Activated CD8-positive, alpha-beta T cell treated with anti-CD3 and anti-CD28 coated beads for 36 hours (primary cell): ENCODE measurements around the gene ASGR1. TPM values are rescaled to one million over a fixed set of nuclear protein-coding genes. Genes with fewer than 3 reads are reported as not detected.
A peak's percentile ranks its signal among the peaks of the same experiment; 100 is the strongest.
"Not testable (repeated sequence)": the region's sequence is repeated elsewhere in the genome, so short reads cannot be mapped to it uniquely, and the experiment has no call there.

Experiments used
- ATAC-seq: fragments of 200-7000 bp; cut with Tn5 transposase; one replicate; pipeline ENCODE4 v1.10.0; 2021; ENCODE audit warnings: mild to moderate bottlenecking, moderate library complexity
- CTCF ChIA-PET: fragments of 350-600 bp; sonication (Branson Sonifier 250); formaldehyde crosslinking; loops from one replicate; lab custom pipeline; 2021; ENCODE audit warnings: antibody characterized with exemption; lab: Charles Lee
- POLR2A ChIA-PET: fragments of 350-600 bp; sonication (Branson Sonifier 250); formaldehyde crosslinking; loops from one replicate; lab custom pipeline; 2021; ENCODE audit warnings: antibody characterized with exemption; lab: Charles Lee
- DNase-seq: peaks from one replicate; pipeline ENCODE4 v3.0.0-alpha.2; 2020
- H3K27ac Mint-ChIP-seq: one replicate; pipeline ENCODE4 v1.8.0; 2021; ENCODE audit warnings: mild to moderate bottlenecking, mixed read lengths
- H3K27me3 Mint-ChIP-seq: one replicate; pipeline ENCODE4 v1.8.0; 2021; ENCODE audit warnings: mixed read lengths
- H3K36me3 Mint-ChIP-seq: one replicate; pipeline ENCODE4 v1.8.0; 2021; ENCODE audit warnings: low read depth, mixed read lengths
- H3K4me1 Mint-ChIP-seq: one replicate; pipeline ENCODE4 v1.8.0; 2021; ENCODE audit warnings: low read depth, mixed read lengths
- H3K4me3 Mint-ChIP-seq: one replicate; pipeline ENCODE4 v1.8.0; 2021; ENCODE audit warnings: mild to moderate bottlenecking, moderate library complexity, mixed read lengths
- H3K9me3 Mint-ChIP-seq: one replicate; pipeline ENCODE4 v1.8.0; 2021; ENCODE audit warnings: mixed read lengths
- intact Hi-C: fragments of 100-400 bp; cut with micrococcal nuclease; formaldehyde crosslinking; loops from one replicate; pipeline ENCODE4 v1.10.0; 2022
- total RNA-seq, 2 experiments: library from RNA; stranded (reverse); gene quantifications; one replicate each; pipeline ENCODE4 v1.2.3, GENCODE V29; 2021
- TF ChIP-seq, protein P1 (sequence below): fragments of 200-600 bp; IDR thresholded peaks from one replicate; pipeline ENCODE4 v1.8.0; 2022; ENCODE audit warnings: antibody characterized with exemption, mild to moderate bottlenecking

ASGR1 gene
- total RNA-seq, 2 experiments from 2014 or later, result 2.6 to 3.9 TPM

DNA sequence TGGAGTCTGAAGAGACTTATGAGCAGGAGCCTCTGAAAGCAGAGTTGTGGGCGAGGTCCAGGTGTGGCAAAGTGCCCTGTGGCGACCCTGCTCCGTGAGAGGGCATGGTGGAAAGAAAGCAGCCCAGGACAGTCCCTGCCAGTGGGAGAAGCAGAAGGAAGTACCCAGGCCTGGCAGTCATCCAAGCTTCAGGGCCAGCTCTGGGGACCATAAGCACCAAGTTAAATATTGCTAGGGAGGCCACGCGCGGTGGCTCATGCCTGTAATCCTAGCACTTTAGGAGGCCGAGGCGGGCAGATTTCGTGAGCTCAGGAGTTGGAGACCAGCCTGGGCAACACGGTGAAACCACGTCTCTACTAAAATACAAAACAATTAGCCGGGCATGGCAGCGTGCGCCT is 4.9 kb upstream of the ASGR1 start:
- intact Hi-C loops, result no loop called here
- ChIA-PET CTCF (interaction anchor here (1.0 kb wide), 2 partner anchors 48 to 136 kb away, joined by 3 to 4 read pairs; no protein-coding TSS in a partner anchor), POLR2A (no interaction called here)
- Mint-ChIP-seq H3K4me1 (no peaks in the 10 kb centered on the region), H3K27ac (no peak overlapping the region), H3K9me3 (no peaks in the 10 kb centered on the region), H3K27me3 (no peaks in the 10 kb centered on the region), H3K36me3 (no peaks in the 10 kb centered on the region), H3K4me3 (no peak overlapping the region)
- ATAC-seq, result no peak
- no peak for DNase-seq
- TF ChIP-seq, protein P1, sequence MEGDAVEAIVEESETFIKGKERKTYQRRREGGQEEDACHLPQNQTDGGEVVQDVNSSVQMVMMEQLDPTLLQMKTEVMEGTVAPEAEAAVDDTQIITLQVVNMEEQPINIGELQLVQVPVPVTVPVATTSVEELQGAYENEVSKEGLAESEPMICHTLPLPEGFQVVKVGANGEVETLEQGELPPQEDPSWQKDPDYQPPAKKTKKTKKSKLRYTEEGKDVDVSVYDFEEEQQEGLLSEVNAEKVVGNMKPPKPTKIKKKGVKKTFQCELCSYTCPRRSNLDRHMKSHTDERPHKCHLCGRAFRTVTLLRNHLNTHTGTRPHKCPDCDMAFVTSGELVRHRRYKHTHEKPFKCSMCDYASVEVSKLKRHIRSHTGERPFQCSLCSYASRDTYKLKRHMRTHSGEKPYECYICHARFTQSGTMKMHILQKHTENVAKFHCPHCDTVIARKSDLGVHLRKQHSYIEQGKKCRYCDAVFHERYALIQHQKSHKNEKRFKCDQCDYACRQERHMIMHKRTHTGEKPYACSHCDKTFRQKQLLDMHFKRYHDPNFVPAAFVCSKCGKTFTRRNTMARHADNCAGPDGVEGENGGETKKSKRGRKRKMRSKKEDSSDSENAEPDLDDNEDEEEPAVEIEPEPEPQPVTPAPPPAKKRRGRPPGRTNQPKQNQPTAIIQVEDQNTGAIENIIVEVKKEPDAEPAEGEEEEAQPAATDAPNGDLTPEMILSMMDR, result no peak

DNA sequence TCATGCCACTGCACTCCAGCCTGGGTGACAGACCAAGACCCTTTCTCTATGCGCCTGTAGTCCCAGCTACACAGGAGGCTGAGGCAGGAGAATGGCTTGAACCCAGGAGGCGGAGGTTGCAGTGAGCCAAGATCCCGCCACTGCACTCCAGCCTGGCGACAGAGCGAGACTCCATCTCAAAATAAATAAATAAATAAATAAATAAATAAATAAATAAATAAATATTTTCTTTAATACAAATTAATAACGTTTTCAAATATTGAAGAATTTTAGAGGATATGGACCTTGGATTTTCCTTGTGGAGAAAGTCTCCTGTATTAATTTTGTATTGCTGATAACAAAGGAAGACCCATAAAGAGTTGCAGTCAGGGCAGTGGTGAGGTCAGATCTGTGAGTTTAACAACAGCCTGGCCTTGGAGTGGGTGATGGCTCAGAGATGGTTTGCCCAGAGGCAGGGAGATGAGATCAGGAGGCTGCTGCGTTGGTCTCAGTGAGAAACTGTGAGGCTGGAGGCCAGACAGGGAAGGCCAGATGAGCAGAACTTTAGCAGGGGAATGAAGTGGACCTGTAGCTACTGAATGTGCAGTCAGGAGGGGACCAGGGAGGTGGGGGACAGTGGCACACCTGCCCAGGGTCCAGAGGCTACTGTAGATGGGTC is 4.4 kb upstream of the ASGR1 start:
- TF ChIP-seq, protein P1, result no peak
- intact Hi-C loops, result no loop called here
- Mint-ChIP-seq H3K27ac (no peak overlapping the region), H3K9me3 (no peaks in the 10 kb centered on the region), H3K4me3 (no peak overlapping the region), H3K4me1 (no peaks in the 10 kb centered on the region), H3K36me3 (no peaks in the 10 kb centered on the region), H3K27me3 (no peaks in the 10 kb centered on the region)
- ChIA-PET POLR2A (no interaction called here), CTCF (no interaction called here)
- DNase-seq (no peak), ATAC-seq (no peak)

DNA sequence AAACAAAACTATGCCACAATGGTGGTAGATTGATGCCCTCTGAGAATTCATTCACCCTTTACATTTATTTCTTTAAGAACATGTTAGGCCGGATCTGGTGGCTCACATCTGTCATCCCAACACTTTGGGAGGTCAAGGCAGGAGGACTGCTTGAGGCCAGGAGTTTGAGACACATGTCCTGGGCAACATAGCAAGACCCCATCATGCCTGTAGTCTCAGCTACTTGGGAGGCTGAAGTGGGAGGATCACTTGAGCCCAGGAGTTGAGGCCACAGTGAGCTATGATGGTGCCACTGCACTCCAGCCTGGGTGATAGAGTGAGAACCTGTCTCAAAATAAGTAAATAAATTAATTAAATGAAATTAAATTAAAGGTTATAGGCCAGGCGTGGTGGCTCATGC is 2.9 kb upstream of the ASGR1 start:
- Mint-ChIP-seq H3K27me3 (peaks cover 12% of the 10 kb centered on the region), H3K4me1 (peaks cover 12% of the 10 kb centered on the region)
- intact Hi-C loops, CTCF ChIA-PET, ATAC-seq, H3K27ac Mint-ChIP-seq, H3K9me3 Mint-ChIP-seq, H3K4me3 Mint-ChIP-seq, H3K36me3 Mint-ChIP-seq, DNase-seq, POLR2A ChIA-PET: not testable (repeated sequence)

DNA sequence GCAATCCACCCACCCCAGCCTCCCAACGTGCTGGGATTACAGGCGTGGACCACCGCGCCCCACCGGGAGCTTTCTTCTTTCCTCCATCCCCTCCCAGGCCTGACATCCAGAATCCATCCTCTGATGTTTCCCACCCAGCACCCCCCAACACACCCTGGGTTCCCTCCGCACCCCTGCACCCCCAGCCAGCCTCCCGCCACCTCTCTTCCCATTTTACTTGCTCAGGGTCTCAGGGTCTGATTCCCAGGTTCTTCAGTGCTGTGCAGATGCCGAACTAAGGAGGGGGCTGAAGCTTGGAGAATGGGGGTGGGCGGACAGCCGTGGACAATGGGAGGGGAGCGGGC is 225 bp downstream of the ASGR1 start:
- ChIA-PET CTCF (interaction anchor here (2.5 to 3.3 kb wide), 2 partner anchors 127 to 133 kb away, joined by 14 to 50 read pairs; partner anchors contain the start of gene SLC16A11), POLR2A (interaction anchor here (1.3 to 2.4 kb wide), 3 partner anchors 10 to 135 kb away, joined by 3 to 8 read pairs (median 6); partner anchors contain the start of gene SLC16A11)
- TF ChIP-seq, protein P1, result no peak
- no peak overlapping the region for H3K27ac Mint-ChIP-seq
- no peaks in the 10 kb centered on the region for H3K9me3 Mint-ChIP-seq
- intact Hi-C loops, result no loop called here
- ATAC-seq (no peak), DNase-seq (no peak)
- H3K4me1 Mint-ChIP-seq, result peaks cover 12% of the 10 kb centered on the region
- H3K4me3 Mint-ChIP-seq, result no peak overlapping the region
- peaks cover 12% of the 10 kb centered on the region for H3K27me3 Mint-ChIP-seq
- no peaks in the 10 kb centered on the region for H3K36me3 Mint-ChIP-seq

DNA sequence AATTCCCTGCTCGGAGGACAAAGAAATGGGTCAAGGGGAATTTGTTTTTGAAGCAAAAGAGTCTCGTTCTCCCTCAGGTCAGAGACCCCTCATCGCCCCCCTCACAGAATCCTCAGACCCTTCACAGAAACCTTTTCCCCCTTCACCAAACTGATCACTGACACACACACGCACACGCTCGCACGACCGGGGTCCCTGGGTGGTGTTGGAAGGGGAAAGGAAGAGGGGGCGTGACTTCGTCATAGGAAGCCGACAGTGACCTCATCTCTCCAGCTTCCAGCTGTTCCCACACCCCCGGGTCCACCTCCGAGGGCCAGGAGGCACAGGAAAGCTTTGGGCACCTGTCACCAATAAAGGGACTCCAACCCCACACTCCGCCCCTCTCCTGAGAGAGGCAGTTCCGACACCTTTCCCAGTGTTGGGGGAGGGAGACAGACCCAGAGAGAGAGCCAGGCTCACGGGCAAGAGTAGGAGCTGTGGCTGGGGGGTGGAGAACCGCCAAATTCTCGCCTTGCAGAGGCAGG is 1.2 kb downstream of the ASGR1 start:
- TF ChIP-seq, protein P1, result no peak
- ATAC-seq, result no peak
- no peaks in the 10 kb centered on the region for H3K36me3 Mint-ChIP-seq
- intact Hi-C loops, result no loop called here
- peaks cover 12% of the 10 kb centered on the region for H3K4me1 Mint-ChIP-seq
- DNase-seq, result peak; percentile 13
- no peaks in the 10 kb centered on the region for H3K9me3 Mint-ChIP-seq
- H3K27ac Mint-ChIP-seq, result no peak overlapping the region
- H3K27me3 Mint-ChIP-seq, result peaks cover 12% of the 10 kb centered on the region
- ChIA-PET POLR2A (interaction anchor here (0.7 to 2.4 kb wide), 4 partner anchors 11 to 838 kb away, joined by 3 to 8 read pairs (median 4); partner anchors contain the start of gene SLC16A11), CTCF (interaction anchor here (0.9 to 3.3 kb wide), 27 partner anchors 8 to 335 kb away, joined by 3 to 50 read pairs (median 4); partner anchors contain the start of gene SLC16A11)
- peak overlapping the region; percentile 70 for H3K4me3 Mint-ChIP-seq
